ENCODE results near the gene CNDP2.

- TF ChIP-seq CTCF (IDR thresholded peaks at IDR 0.05) (no peak), ZFX (IDR thresholded peaks at IDR 0.05; ENCODE audit: borderline replicate concordance) (no peak)
These were observed 3.5 kb downstream of the CNDP2 start for GRCh38 chr18:74499633-74500032.

Measured in 22Rv1 (cell line).